Osteocyte (in vitro differentiated cells): ENCODE measurements around the gene EPHB6. TPM values are rescaled to one million over a fixed set of nuclear protein-coding genes. Genes with fewer than 3 reads are reported as not detected.

Experiments
- DNase-seq: peaks from one replicate; pipeline ENCODE4 v3.0.0; 2021; ENCODE audit warnings: mixed read lengths; ENCODE audit not compliant: unreplicated experiment; ENCODE audit errors: extremely low spot score
- H3K27ac Mint-ChIP-seq: one replicate; pipeline ENCODE4 v1.8.0; 2021; ENCODE audit warnings: mild to moderate bottlenecking, mixed read lengths; ENCODE audit not compliant: unreplicated experiment
- H3K27me3 Mint-ChIP-seq: one replicate; pipeline ENCODE4 v1.8.0; 2021; ENCODE audit warnings: mixed read lengths; ENCODE audit not compliant: unreplicated experiment
- H3K36me3 Mint-ChIP-seq: one replicate; pipeline ENCODE4 v1.8.0; 2021; ENCODE audit warnings: mixed read lengths; ENCODE audit not compliant: unreplicated experiment
- H3K4me1 Mint-ChIP-seq: one replicate; pipeline ENCODE4 v1.8.0; 2021; ENCODE audit warnings: mixed read lengths; ENCODE audit not compliant: unreplicated experiment
- H3K4me3 Mint-ChIP-seq: one replicate; pipeline ENCODE4 v1.8.0; 2021; ENCODE audit warnings: mild to moderate bottlenecking, moderate library complexity, mixed read lengths; ENCODE audit not compliant: unreplicated experiment
- H3K9me3 Mint-ChIP-seq: one replicate; pipeline ENCODE4 v1.8.0; 2021; ENCODE audit warnings: mixed read lengths; ENCODE audit not compliant: unreplicated experiment
- total RNA-seq: library from RNA; stranded (reverse); gene quantifications from 2 replicates; pipeline ENCODE4 v1.2.1, GENCODE V29; 2021
- TF ChIP-seq, protein P1 (sequence below): fragments of 200-600 bp; sonication (generic); IDR thresholded peaks from 2 replicates; pipeline ENCODE4 v1.5.0; 2021; ENCODE audit warnings: antibody characterized with exemption, mild to moderate bottlenecking, moderate library complexity

Gene EPHB6
- total RNA-seq, 1 donor from 2014 or later = 13.7 TPM

DNA sequence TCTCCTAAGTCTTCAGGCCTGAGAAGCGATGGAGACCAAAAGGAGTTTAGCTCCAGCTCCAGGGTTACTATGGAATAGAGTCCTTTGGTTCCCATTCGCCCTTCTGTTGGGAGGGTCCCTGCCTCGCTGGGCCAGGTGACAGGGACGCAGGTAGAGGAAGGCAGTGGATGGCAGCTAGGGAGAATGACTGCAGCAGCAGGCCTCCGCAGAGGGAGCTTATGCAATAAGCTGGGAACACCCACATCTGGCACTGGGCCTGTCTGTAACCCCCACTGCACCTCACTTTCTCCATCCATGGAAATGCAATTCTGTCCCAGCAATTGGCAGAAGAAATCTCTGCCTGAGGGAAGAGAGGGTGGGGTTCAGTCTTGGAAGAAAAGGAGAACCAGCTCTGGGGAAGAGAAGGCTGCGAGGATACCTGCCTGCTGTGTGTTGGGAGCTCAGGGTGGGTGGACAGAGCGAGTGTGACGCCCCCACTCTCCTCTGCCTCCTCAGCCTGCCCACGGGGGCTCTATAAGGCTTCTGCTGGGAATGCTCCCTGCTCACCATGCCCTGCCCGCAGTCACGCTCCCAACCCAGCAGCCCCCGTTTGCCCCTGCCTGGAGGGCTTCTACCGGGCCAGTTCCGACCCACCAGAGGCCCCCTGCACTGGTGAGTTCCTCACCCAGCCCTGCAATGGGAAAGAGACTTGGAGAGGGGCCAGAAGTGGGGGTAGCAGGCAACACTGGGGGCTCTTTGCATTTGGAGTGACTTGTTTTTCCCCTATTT, 10.3 kb downstream of the EPHB6 start:
- no peak overlapping the region for H3K4me3 Mint-ChIP-seq
- TF ChIP-seq, protein P1, sequence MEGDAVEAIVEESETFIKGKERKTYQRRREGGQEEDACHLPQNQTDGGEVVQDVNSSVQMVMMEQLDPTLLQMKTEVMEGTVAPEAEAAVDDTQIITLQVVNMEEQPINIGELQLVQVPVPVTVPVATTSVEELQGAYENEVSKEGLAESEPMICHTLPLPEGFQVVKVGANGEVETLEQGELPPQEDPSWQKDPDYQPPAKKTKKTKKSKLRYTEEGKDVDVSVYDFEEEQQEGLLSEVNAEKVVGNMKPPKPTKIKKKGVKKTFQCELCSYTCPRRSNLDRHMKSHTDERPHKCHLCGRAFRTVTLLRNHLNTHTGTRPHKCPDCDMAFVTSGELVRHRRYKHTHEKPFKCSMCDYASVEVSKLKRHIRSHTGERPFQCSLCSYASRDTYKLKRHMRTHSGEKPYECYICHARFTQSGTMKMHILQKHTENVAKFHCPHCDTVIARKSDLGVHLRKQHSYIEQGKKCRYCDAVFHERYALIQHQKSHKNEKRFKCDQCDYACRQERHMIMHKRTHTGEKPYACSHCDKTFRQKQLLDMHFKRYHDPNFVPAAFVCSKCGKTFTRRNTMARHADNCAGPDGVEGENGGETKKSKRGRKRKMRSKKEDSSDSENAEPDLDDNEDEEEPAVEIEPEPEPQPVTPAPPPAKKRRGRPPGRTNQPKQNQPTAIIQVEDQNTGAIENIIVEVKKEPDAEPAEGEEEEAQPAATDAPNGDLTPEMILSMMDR = no peak
- H3K36me3 Mint-ChIP-seq = no peaks in the 10 kb centered on the region
- H3K27ac Mint-ChIP-seq = no peak overlapping the region
- no peaks in the 10 kb centered on the region for H3K9me3 Mint-ChIP-seq
- H3K4me1 Mint-ChIP-seq = no peaks in the 10 kb centered on the region
- no peak for DNase-seq
- H3K27me3 Mint-ChIP-seq = peaks cover 11% of the 10 kb centered on the region

DNA sequence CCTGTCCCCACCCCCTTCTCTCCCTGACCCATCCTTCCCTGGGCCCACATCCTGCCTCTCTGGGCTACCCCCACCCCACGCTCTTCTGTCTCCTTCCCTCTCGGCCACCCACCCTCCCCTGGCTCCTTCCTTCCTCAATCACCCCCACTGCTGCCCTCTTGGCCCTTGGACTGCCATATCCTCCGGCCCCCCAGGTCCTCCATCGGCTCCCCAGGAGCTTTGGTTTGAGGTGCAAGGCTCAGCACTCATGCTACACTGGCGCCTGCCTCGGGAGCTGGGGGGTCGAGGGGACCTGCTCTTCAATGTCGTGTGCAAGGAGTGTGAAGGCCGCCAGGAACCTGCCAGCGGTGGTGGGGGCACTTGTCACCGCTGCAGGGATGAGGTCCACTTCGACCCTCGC, 10.9 kb downstream of the EPHB6 start:
- Mint-ChIP-seq H3K9me3 (no peaks in the 10 kb centered on the region), H3K4me3 (no peak overlapping the region), H3K36me3 (no peaks in the 10 kb centered on the region), H3K27me3 (peaks cover 5% of the 10 kb centered on the region), H3K4me1 (no peaks in the 10 kb centered on the region), H3K27ac (no peak overlapping the region)
- no peak for DNase-seq
- TF ChIP-seq, protein P1 = no peak

- no peaks in the 10 kb centered on the region for H3K9me3 Mint-ChIP-seq
- no peak for DNase-seq
- peaks cover 1% of the 10 kb centered on the region for H3K27me3 Mint-ChIP-seq
- H3K4me1 Mint-ChIP-seq = no peaks in the 10 kb centered on the region
- no peaks in the 10 kb centered on the region for H3K36me3 Mint-ChIP-seq
- H3K27ac Mint-ChIP-seq = no peak overlapping the region
- TF ChIP-seq, protein P1 = peak; percentile 43
- H3K4me3 Mint-ChIP-seq = no peak overlapping the region
Observed at GRCh38 chr7:142866361-142867096, 11.7 kb downstream of the EPHB6 start.

DNA sequence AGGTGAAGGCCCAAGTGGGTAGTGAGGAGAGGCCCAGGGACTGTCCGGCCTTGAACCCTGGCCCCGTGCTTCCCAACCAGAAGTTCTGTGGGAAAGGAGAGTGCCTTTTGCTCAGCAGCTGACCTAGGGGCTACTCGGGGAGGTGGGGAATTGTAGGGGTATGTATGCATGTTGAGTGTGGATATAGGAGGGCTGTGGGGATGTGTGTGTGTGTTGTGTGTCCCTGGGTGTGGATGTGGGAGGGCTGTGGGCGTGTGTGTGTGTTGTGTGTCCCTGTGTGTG, 12.2 kb downstream of the EPHB6 start:
- Mint-ChIP-seq H3K4me1 (no peaks in the 10 kb centered on the region), H3K27ac (no peak overlapping the region), H3K36me3 (no peaks in the 10 kb centered on the region), H3K4me3 (no peak overlapping the region), H3K27me3 (no peaks in the 10 kb centered on the region), H3K9me3 (no peaks in the 10 kb centered on the region)
- DNase-seq = no peak
- TF ChIP-seq, protein P1 = no peak

- DNase-seq = no peak
- TF ChIP-seq, protein P1 = no peak
- H3K36me3 Mint-ChIP-seq = no peaks in the 10 kb centered on the region
- no peak overlapping the region for H3K4me3 Mint-ChIP-seq
- H3K4me1 Mint-ChIP-seq = no peaks in the 10 kb centered on the region
- no peaks in the 10 kb centered on the region for H3K27me3 Mint-ChIP-seq
- no peak overlapping the region for H3K27ac Mint-ChIP-seq
- no peaks in the 10 kb centered on the region for H3K9me3 Mint-ChIP-seq
Observed at GRCh38 chr7:142867398-142868187, 12.7 kb downstream of the EPHB6 start.
